Measurements from ENCODE around the gene CDY2B. TPM values are rescaled to one million over a fixed set of nuclear protein-coding genes. Genes with fewer than 3 reads are reported as not detected.
"Not testable (repeated sequence)": the region's sequence is repeated elsewhere in the genome, so short reads cannot be mapped to it uniquely, and the experiment has no call there.

CDY2B gene
- total RNA-seq, 3 donors from 2014 or later: not detected

DNA sequence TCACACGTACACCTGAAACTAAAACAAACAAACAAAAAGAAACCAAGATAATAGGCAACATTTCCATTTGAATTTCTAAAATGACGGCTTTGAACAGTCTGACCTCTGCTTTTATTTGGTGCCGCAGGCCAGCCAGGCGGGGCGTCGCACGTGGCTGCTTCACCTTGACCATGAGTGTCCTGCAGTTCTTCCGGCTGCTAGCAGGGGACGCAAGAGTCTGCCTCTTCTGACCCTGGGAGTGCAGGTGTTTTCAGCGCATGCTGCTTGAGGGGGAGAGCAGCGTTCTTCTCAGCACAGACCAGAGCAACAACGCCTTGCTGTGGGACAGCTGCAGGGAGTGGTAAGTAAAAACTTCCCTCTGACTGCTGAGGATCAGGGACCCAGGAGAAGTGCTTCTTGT lies 47.9 kb downstream of the CDY2B start:
- ATAC-seq; intact Hi-C loops (cut with DNase I, micrococcal nuclease); H3K36me3 ChIP-seq (ENCODE audit: low read depth): not testable (repeated sequence)

More for the DNA sequence above, 47.9 kb downstream of the CDY2B start:
- not testable (repeated sequence) for DNase-seq; H3K9me3 ChIP-seq; H3K4me1 ChIP-seq (ENCODE audit: low read depth); H3K4me3 ChIP-seq

Other genes with a start within 250 kb of the CDY2B start
- not detected for gene CDY2A, start 145.6 kb upstream of the CDY2B start, total RNA-seq